ES-I3 (cell line): ENCODE results near the gene LRRC30.

Experiments used
- H3K36me3 ChIP-seq: 2 replicates; pipeline ENCODE4 v1.6.1; 2013; ENCODE audit warnings: mild to moderate bottlenecking, low read length, control low read depth, moderate library complexity; ENCODE audit not compliant: insufficient read depth
- H3K4me1 ChIP-seq: 2 replicates; pipeline ENCODE4 v1.6.1; 2013; ENCODE audit warnings: mild to moderate bottlenecking, control low read depth, low read length; ENCODE audit not compliant: insufficient read depth
- H3K9ac ChIP-seq: 2 replicates; pipeline ENCODE4 v1.6.1; 2013; ENCODE audit warnings: low read depth, mild to moderate bottlenecking, low read length, moderate library complexity
- H3K9me3 ChIP-seq: 2 replicates; pipeline ENCODE4 v1.6.1; 2013; ENCODE audit warnings: mild to moderate bottlenecking, low read length, moderate library complexity; ENCODE audit not compliant: control insufficient read depth, insufficient read depth

The LRRC30 gene

GRCh38 chr18:7256618-7257425, 25.9 kb downstream of the LRRC30 start:
- no peaks in the 10 kb centered on the region for H3K4me1 ChIP-seq
- H3K9ac ChIP-seq = no peak overlapping the region
- no peaks in the 10 kb centered on the region for H3K36me3 ChIP-seq
- no peaks in the 10 kb centered on the region for H3K9me3 ChIP-seq

GRCh38 chr18:7257426-7257740, 26.5 kb downstream of the LRRC30 start:
- H3K9ac ChIP-seq = no peak overlapping the region
- no peaks in the 10 kb centered on the region for H3K9me3 ChIP-seq
- no peaks in the 10 kb centered on the region for H3K36me3 ChIP-seq
- H3K4me1 ChIP-seq = no peaks in the 10 kb centered on the region

- no peaks in the 10 kb centered on the region for H3K9me3 ChIP-seq
- H3K9ac ChIP-seq = no peak overlapping the region
- no peaks in the 10 kb centered on the region for H3K36me3 ChIP-seq
- no peaks in the 10 kb centered on the region for H3K4me1 ChIP-seq
Observed at GRCh38 chr18:7259475-7259874, 28.6 kb downstream of the LRRC30 start.

GRCh38 chr18:7261199-7261598, 30.3 kb downstream of the LRRC30 start:
- Histone ChIP-seq H3K4me1 (no peaks in the 10 kb centered on the region), H3K9ac (no peak overlapping the region), H3K9me3 (no peaks in the 10 kb centered on the region), H3K36me3 (no peaks in the 10 kb centered on the region)

- no peaks in the 10 kb centered on the region for H3K9me3 ChIP-seq
- no peak overlapping the region for H3K9ac ChIP-seq
- H3K4me1 ChIP-seq = no peaks in the 10 kb centered on the region
- no peaks in the 10 kb centered on the region for H3K36me3 ChIP-seq
Observed at GRCh38 chr18:7267973-7268372, 37.1 kb downstream of the LRRC30 start.

GRCh38 chr18:7269942-7270341, 39.1 kb downstream of the LRRC30 start:
- Histone ChIP-seq H3K9me3 (no peaks in the 10 kb centered on the region), H3K9ac (no peak overlapping the region), H3K36me3 (no peaks in the 10 kb centered on the region), H3K4me1 (no peaks in the 10 kb centered on the region)

- Histone ChIP-seq H3K36me3 (no peaks in the 10 kb centered on the region), H3K9ac (no peak overlapping the region), H3K9me3 (no peaks in the 10 kb centered on the region), H3K4me1 (no peaks in the 10 kb centered on the region)
Observed at GRCh38 chr18:7272311-7273049, 41.6 kb downstream of the LRRC30 start.

- H3K4me1 ChIP-seq = no peaks in the 10 kb centered on the region
- H3K9me3 ChIP-seq = no peaks in the 10 kb centered on the region
- no peak overlapping the region for H3K9ac ChIP-seq
Observed at GRCh38 chr18:7273301-7273921, 42.5 kb downstream of the LRRC30 start.

GRCh38 chr18:7281579-7281978, 50.7 kb downstream of the LRRC30 start:
- Histone ChIP-seq H3K9ac (no peak overlapping the region), H3K36me3 (no peaks in the 10 kb centered on the region), H3K4me1 (no peaks in the 10 kb centered on the region), H3K9me3 (no peaks in the 10 kb centered on the region)

More at GRCh38 chr18:7273301-7273921, 42.5 kb downstream of the LRRC30 start:
- H3K36me3 ChIP-seq = no peaks in the 10 kb centered on the region
